ENCODE measurements around the gene RARA. TPM values are rescaled to one million over a fixed set of nuclear protein-coding genes. Genes with fewer than 3 reads are reported as not detected.

The RARA gene
- total and polyA plus RNA-seq, 12 donors, result 11.2 to 34.0 (median 18.9) TPM

DNA sequence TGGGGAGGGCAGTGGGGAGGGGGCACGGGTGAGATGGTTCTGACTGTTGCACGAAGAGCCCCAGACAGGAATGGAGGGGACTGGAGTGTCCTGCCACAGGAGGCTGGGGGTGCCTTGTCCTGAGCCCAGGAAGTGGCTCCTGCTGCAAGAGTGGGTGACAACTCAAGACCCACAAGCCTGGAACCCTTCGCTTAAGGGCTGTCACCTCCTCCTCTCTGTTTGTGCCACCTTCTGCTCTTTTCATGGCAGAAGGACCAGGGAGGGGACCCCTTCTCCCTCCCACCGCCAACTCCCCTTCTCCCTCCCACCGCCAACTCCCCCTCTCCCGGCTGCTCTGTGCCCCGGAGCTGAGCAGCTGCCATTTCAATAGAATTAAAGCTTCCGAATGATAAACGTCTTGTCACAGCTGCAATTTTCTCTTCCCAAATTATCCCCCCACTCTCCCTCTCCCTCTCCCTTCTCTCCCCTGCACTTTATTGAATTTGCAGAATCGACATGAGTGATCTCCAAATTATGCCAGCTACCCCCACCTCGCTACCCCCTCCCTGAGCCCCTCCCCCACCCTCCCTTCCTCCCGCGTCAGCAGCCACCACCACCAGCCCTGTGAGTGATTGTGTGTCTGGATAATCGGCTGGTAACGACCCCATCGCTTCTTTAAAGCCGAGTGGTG lies 41.8 kb downstream of the RARA start:
- Histone ChIP-seq H3K9me3 (no peaks in the 10 kb centered on the region), H3K27me3 (no peaks in the 10 kb centered on the region), H3K4me3 (no peak overlapping the region), H3K36me3 (peaks cover 0 to 77% (median 41%) of the 10 kb centered on the region in 9 donors), H3K4me1 (peaks cover 44 to 92% (median 74%) of the 10 kb centered on the region in 9 donors), H3K27ac (peak overlapping the region in 5 of 10 donors; percentile 16 to 99 (median 48))
- 63 to 64% methylated on average over 17 of the region's 17 CpGs for WGBS, 2 donors
- ATAC-seq (no peak), DNase-seq (no peak)
- TF ChIP-seq, protein P1, sequence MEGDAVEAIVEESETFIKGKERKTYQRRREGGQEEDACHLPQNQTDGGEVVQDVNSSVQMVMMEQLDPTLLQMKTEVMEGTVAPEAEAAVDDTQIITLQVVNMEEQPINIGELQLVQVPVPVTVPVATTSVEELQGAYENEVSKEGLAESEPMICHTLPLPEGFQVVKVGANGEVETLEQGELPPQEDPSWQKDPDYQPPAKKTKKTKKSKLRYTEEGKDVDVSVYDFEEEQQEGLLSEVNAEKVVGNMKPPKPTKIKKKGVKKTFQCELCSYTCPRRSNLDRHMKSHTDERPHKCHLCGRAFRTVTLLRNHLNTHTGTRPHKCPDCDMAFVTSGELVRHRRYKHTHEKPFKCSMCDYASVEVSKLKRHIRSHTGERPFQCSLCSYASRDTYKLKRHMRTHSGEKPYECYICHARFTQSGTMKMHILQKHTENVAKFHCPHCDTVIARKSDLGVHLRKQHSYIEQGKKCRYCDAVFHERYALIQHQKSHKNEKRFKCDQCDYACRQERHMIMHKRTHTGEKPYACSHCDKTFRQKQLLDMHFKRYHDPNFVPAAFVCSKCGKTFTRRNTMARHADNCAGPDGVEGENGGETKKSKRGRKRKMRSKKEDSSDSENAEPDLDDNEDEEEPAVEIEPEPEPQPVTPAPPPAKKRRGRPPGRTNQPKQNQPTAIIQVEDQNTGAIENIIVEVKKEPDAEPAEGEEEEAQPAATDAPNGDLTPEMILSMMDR (IDR thresholded peaks at IDR 0.05), result no peak
- intact Hi-C loops (cut with DNase I), result loop anchor here in 6 of 10 donors (2.0 to 10.0 kb wide), 5 partner anchors 40 to 184 kb away; no protein-coding TSS in a partner anchor

- H3K27ac ChIP-seq, result peak overlapping the region in 2 of 10 donors; percentile 4 to 31
- ATAC-seq (no peak), DNase-seq (no peak)
- H3K4me3 ChIP-seq, result no peak overlapping the region
- WGBS, 2 donors, result 85 to 90% methylated on average over 27 of the region's 27 CpGs
- peaks cover 44 to 91% (median 74%) of the 10 kb centered on the region in 9 donors for H3K4me1 ChIP-seq
- H3K9me3 ChIP-seq, result no peaks in the 10 kb centered on the region
- TF ChIP-seq, protein P1 (IDR thresholded peaks at IDR 0.05), result no peak
- peaks cover 0 to 85% (median 41%) of the 10 kb centered on the region in 9 donors for H3K36me3 ChIP-seq
- intact Hi-C loops (cut with DNase I), result loop anchor here in 6 of 10 donors (2.0 to 10.0 kb wide), 5 partner anchors 41 to 183 kb away; no protein-coding TSS in a partner anchor
- no peaks in the 10 kb centered on the region for H3K27me3 ChIP-seq
These were observed 42.6 kb downstream of the RARA start for GRCh38 chr17:40351359-40352236.

- H3K9me3 ChIP-seq, result no peaks in the 10 kb centered on the region
- H3K27ac ChIP-seq, result peak overlapping the region in 2 of 10 donors; percentile 4 to 31
- H3K27me3 ChIP-seq, result no peaks in the 10 kb centered on the region
- DNase-seq (no peak), ATAC-seq (no peak)
- peaks cover 36 to 84% (median 68%) of the 10 kb centered on the region in 9 donors for H3K4me1 ChIP-seq
- H3K4me3 ChIP-seq, result no peak overlapping the region
- intact Hi-C loops (cut with DNase I), result loop anchor here in 6 of 10 donors (5.0 to 10.0 kb wide), 4 partner anchors 145 to 182 kb away; no protein-coding TSS in a partner anchor
- TF ChIP-seq, protein P1 (IDR thresholded peaks at IDR 0.05), result no peak
- 82 to 91% methylated on average over 7 of the region's 7 CpGs for WGBS, 2 donors
- H3K36me3 ChIP-seq, result peaks cover 0 to 89% (median 41%) of the 10 kb centered on the region in 9 donors
These were observed 43.3 kb downstream of the RARA start for GRCh38 chr17:40352237-40352778.
